GM19468 (cell line): ENCODE results near the gene CLDN22.
"Not testable (repeated sequence)": the region's sequence is repeated elsewhere in the genome, so short reads cannot be mapped to it uniquely, and the experiment has no call there.

Experiments used
- ATAC-seq: cut with Tn5 transposase; IDR thresholded peaks from one replicate; pipeline ENCODE4 v1.9.1; 2021; ENCODE audit warnings: mild to moderate bottlenecking, moderate library complexity, moderate number of reproducible peaks; ENCODE audit not compliant: unreplicated experiment; ENCODE audit errors: extremely low read depth

The CLDN22 gene

GRCh38 chr4:183348136-183348535 is 28.1 kb upstream of the CLDN22 start:
- ATAC-seq, result no peak

- no peak for ATAC-seq
These were observed 27.5 kb upstream of the CLDN22 start for GRCh38 chr4:183347566-183347965.

- no peak for ATAC-seq
These were observed 27.1 kb upstream of the CLDN22 start for GRCh38 chr4:183347146-183347545.

- ATAC-seq, result no peak
These were observed 25.2 kb upstream of the CLDN22 start for GRCh38 chr4:183345261-183345660.

- no peak for ATAC-seq
These were observed 24.6 kb upstream of the CLDN22 start for GRCh38 chr4:183344523-183345255.

GRCh38 chr4:183343730-183344129 is 23.7 kb upstream of the CLDN22 start:
- no peak for ATAC-seq

GRCh38 chr4:183342541-183343533 is 22.8 kb upstream of the CLDN22 start:
- ATAC-seq, result no peak

GRCh38 chr4:183337833-183338232 is 17.8 kb upstream of the CLDN22 start:
- ATAC-seq, result no peak

GRCh38 chr4:183337349-183337748 is 17.3 kb upstream of the CLDN22 start:
- no peak for ATAC-seq

GRCh38 chr4:183335369-183335940 is 15.4 kb upstream of the CLDN22 start:
- no peak for ATAC-seq

- ATAC-seq, result no peak
These were observed 13.9 kb upstream of the CLDN22 start for GRCh38 chr4:183333983-183334382.

GRCh38 chr4:183333202-183333601 is 13.1 kb upstream of the CLDN22 start:
- no peak for ATAC-seq

GRCh38 chr4:183332447-183332846 is 12.4 kb upstream of the CLDN22 start:
- no peak for ATAC-seq

- ATAC-seq, result no peak
These were observed 10.8 kb upstream of the CLDN22 start for GRCh38 chr4:183330841-183331240.

- ATAC-seq, result no peak
These were observed 10.1 kb upstream of the CLDN22 start for GRCh38 chr4:183329954-183330742.

- ATAC-seq, result no peak
These were observed 9.2 kb upstream of the CLDN22 start for GRCh38 chr4:183329244-183329643.

GRCh38 chr4:183328832-183329231 is 8.8 kb upstream of the CLDN22 start:
- no peak for ATAC-seq

GRCh38 chr4:183327827-183328226 is 7.8 kb upstream of the CLDN22 start:
- ATAC-seq, result no peak

GRCh38 chr4:183326853-183327252 is 6.8 kb upstream of the CLDN22 start:
- no peak for ATAC-seq

- ATAC-seq, result not testable (repeated sequence)
These were observed 6.3 kb upstream of the CLDN22 start for GRCh38 chr4:183326387-183326786.
